ENCODE data around the gene PAK4.

- no peak for TF ChIP-seq POLR2A (IDR thresholded peaks at IDR 0.05)
- TF ChIP-seq POLR2AphosphoS5 (IDR thresholded peaks at IDR 0.05) = no peak
- no peak for TF ChIP-seq CTCF (IDR thresholded peaks at IDR 0.05)
- TF ChIP-seq EP300 (IDR thresholded peaks at IDR 0.05) = no peak
These were observed 34.7 kb upstream of the PAK4 start for GRCh38 chr19:39090881-39091280.

All from suprapubic skin (tissue), 4 donors.